Stomach (tissue), 9 donors: ENCODE results near the gene SLC6A15. TPM values are rescaled to one million over a fixed set of nuclear protein-coding genes. Genes with fewer than 3 reads are reported as not detected.

Experiments used
- DNase-seq, 2 donors: peaks; one replicate each; pipeline versions ENCODE4 v3.0.0 to v3.0.0-alpha.2; 2013 to 2019
- H3K27ac ChIP-seq, 5 donors: fragments of 200-600 bp in 4 of 5; sonication (generic) in 4 of 5; one replicate each; pipeline ENCODE4 v1.5.1; 2013 to 2019; ENCODE audit warnings: mild to moderate bottlenecking in 1 of 5, moderate library complexity in 1 of 5
- H3K27me3 ChIP-seq, 3 donors: fragments of 200-600 bp; sonication (generic); one replicate each; pipeline ENCODE4 v1.5.1; 2017 to 2019; ENCODE audit warnings: mixed run types in 1 of 3
- H3K36me3 ChIP-seq, 4 donors: fragments of 200-600 bp; sonication (generic); 1 replicate in 3 of 4; 2 replicates in 1 of 4; pipeline ENCODE4 v1.5.1; 2016 to 2019
- H3K4me1 ChIP-seq, 4 donors: fragments of 200-600 bp; sonication (generic); one replicate each; pipeline ENCODE4 v1.5.1; 2016 to 2019
- H3K4me3 ChIP-seq, 4 donors: fragments of 200-600 bp; sonication (generic) in 3 of 4; one replicate each; pipeline ENCODE4 v1.5.1; 2016 to 2019; ENCODE audit warnings: mild to moderate bottlenecking in 1 of 4
- H3K9me3 ChIP-seq, 4 donors: fragments of 200-600 bp; sonication (generic); one replicate each; pipeline ENCODE4 v1.5.1; 2016 to 2019
- EP300 ChIP-seq: sonication (generic); formaldehyde crosslinking; IDR thresholded peaks from one replicate; pipeline ENCODE4 v1.6.1; 2017; ENCODE audit warnings: antibody characterized with exemption
- POLR2A ChIP-seq, 4 donors: fragments of 450-650 bp; IDR thresholded peaks; one replicate each; pipeline ENCODE4 v1.6.1; 2016; ENCODE audit warnings: antibody characterized with exemption in 4 of 4, control low read depth in 2 of 4, mild to moderate bottlenecking in 1 of 4, moderate library complexity in 1 of 4
- POLR2AphosphoS5 ChIP-seq, 3 donors: sonication (generic); formaldehyde crosslinking; IDR thresholded peaks; one replicate each; pipeline ENCODE4 v1.6.1; 2016; ENCODE audit warnings: antibody characterized with exemption in 3 of 3
- WGBS, 5 donors: extraction: QIAGEN DNeasy Blood & Tissue Kit in 3 of 5; methylation state at CpG; one replicate each; pipeline versions ENCODE4 v1.1.5 to v1.1.7; 2013 to 2018; 5-methylcytosine and 5-hydroxymethylcytosine counted together
- intact Hi-C: fragments of 100-400 bp; cut with DNase I; formaldehyde crosslinking; loops from one replicate; pipeline ENCODE4 v1.15.1; 2023; ENCODE audit warnings: low total_unique reads
- polyA plus RNA-seq, 3 donors: library from polyadenylated mRNA; stranded (reverse); fragments of 200-250 nt; gene quantifications; one replicate each; pipeline ENCODE4 v1.2.3, GENCODE V29; 2013
- total RNA-seq, 5 donors: library from RNA; depleted of rRNA; stranded (reverse); fragments of >200 nt; gene quantifications; one replicate each; pipeline versions ENCODE4 v1.1.0 to v1.2.3, GENCODE V29; 2014 to 2016
- TF ChIP-seq, protein P1 (sequence below), 7 experiments: fragments of 450-650 bp in 4 of 7; fragments of 200-600 bp in 3 of 7; sonication (generic) in 3 of 7; IDR thresholded peaks; one replicate each; pipeline ENCODE4 v1.5.1; 2016 to 2019; ENCODE audit warnings: antibody characterized with exemption in 7 of 7, control low read depth in 2 of 7, mild to moderate bottlenecking in 1 of 7
- donor health status: healthy with polysubstance abuse.
- donor health status: Bipolar disorder and iron deficiency.
- donor health status: healthy.

The SLC6A15 gene
- total and polyA plus RNA-seq, 8 donors: 1.5 to 2.6 TPM; not detected in 6

DNA sequence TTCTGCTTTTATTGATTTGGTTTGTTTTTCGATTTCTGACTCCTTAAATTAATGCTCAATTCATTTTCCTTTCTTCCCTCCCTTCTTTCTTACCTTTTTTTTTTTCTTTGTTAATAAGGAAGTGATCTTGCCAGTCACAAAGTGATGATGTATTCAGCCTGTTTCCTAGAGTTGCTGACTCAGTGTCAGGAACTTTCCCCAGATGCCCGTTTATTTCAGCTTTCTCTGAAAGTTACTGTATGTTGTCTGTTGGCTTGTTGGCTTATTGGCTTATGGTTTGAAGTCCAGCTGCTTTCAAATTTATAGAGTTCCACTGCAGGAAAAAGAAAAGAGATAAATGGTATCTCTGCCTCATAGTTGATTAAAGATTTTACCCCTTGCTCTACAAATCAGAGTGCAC, 12.4 kb upstream of the SLC6A15 start:
- intact Hi-C loops: no loop called here
- no peak for DNase-seq
- peaks cover 0 to 8% (median 0%) of the 10 kb centered on the region in 3 donors for H3K27me3 ChIP-seq
- H3K27ac ChIP-seq: no peak overlapping the region
- 32 to 44% (median 42%) methylated on average over 2 of the region's 2 CpGs for WGBS, 5 donors
- no peaks in the 10 kb centered on the region for H3K9me3 ChIP-seq
- H3K4me3 ChIP-seq: no peak overlapping the region
- TF ChIP-seq, protein P1, sequence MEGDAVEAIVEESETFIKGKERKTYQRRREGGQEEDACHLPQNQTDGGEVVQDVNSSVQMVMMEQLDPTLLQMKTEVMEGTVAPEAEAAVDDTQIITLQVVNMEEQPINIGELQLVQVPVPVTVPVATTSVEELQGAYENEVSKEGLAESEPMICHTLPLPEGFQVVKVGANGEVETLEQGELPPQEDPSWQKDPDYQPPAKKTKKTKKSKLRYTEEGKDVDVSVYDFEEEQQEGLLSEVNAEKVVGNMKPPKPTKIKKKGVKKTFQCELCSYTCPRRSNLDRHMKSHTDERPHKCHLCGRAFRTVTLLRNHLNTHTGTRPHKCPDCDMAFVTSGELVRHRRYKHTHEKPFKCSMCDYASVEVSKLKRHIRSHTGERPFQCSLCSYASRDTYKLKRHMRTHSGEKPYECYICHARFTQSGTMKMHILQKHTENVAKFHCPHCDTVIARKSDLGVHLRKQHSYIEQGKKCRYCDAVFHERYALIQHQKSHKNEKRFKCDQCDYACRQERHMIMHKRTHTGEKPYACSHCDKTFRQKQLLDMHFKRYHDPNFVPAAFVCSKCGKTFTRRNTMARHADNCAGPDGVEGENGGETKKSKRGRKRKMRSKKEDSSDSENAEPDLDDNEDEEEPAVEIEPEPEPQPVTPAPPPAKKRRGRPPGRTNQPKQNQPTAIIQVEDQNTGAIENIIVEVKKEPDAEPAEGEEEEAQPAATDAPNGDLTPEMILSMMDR (IDR thresholded peaks at IDR 0.05): no peak
- TF ChIP-seq POLR2A (IDR thresholded peaks at IDR 0.05) (no peak), POLR2AphosphoS5 (IDR thresholded peaks at IDR 0.05) (no peak), EP300 (no peak)
- H3K4me1 ChIP-seq: no peaks in the 10 kb centered on the region
- no peaks in the 10 kb centered on the region for H3K36me3 ChIP-seq

DNA sequence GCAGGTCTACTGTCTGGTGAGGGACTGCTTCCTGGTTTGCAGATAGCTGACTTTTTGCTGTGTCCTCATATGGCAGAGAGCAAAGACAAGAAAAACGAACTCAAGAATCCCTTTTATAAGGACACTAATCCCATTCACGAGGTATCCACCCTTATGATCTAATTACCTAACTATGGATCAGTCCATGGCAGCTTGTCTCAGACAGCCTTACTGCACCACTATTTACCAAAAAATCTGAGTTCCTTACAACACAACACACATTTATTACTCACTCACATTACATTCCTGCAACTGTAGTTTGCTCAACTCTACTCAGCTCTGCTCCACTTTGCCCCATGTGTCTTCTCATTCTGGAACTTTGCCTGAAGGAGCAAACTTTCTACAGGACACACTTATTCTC, 10.1 kb upstream of the SLC6A15 start:
- 53 to 70% (median 63%) methylated on average over 2 of the region's 2 CpGs for WGBS, 5 donors
- Histone ChIP-seq H3K27ac (no peak overlapping the region), H3K4me1 (no peaks in the 10 kb centered on the region), H3K9me3 (no peaks in the 10 kb centered on the region), H3K27me3 (peaks cover 0 to 8% (median 0%) of the 10 kb centered on the region in 3 donors), H3K4me3 (no peak overlapping the region), H3K36me3 (no peaks in the 10 kb centered on the region)
- intact Hi-C loops: no loop called here
- TF ChIP-seq EP300: no peak
- TF ChIP-seq, protein P1 (IDR thresholded peaks at IDR 0.05): no peak
- no peak for DNase-seq

DNA sequence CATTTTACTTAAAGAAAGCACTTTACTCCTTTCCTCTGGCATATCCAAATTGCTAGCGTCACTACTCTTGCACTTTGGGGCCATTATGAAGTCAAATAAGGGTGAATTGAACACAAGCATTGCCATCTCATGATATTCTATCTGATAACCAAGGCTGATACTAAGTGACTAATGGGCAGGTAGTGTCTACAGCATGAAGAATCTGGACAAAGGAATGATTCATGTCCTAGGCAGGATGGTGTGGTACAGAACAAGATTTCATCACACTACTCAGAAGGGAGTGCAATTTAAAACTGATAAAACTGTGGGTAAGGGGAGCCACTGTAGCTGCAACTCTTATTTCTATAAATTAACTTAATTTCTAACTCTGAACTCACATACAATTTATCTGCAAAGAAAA, 7.7 kb upstream of the SLC6A15 start:
- Histone ChIP-seq H3K27me3 (no peaks in the 10 kb centered on the region), H3K27ac (no peak overlapping the region), H3K9me3 (no peaks in the 10 kb centered on the region), H3K4me3 (no peak overlapping the region), H3K36me3 (no peaks in the 10 kb centered on the region), H3K4me1 (no peaks in the 10 kb centered on the region)
- TF ChIP-seq EP300: no peak
- no peak for TF ChIP-seq POLR2A (IDR thresholded peaks at IDR 0.05)
- TF ChIP-seq POLR2AphosphoS5 (IDR thresholded peaks at IDR 0.05): no peak
- TF ChIP-seq, protein P1 (IDR thresholded peaks at IDR 0.05): no peak
- intact Hi-C loops: no loop called here
- 52 to 69% (median 59%) methylated on average over 1 of the region's 1 CpG for WGBS, 5 donors
- DNase-seq: no peak

DNA sequence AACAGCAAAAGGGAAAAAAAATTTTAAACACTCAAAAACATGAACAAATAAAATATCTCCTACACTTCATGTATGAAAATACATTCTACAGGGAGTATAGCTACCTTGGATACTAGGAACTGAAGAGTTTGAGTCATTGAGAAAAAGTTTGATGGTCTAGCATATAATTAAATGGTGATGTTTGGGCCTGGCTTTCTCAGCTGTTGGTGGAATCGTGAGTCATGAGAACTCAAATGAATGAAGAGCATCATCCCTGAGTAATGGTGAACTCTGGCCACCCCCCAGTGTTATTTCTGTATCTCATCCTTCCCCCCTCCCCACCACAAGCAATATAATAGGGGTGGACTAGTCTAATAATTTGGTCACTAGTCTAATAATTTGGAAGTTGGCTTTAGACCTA, 6.7 kb upstream of the SLC6A15 start:
- TF ChIP-seq EP300: no peak
- no peak for TF ChIP-seq POLR2A (IDR thresholded peaks at IDR 0.05)
- TF ChIP-seq POLR2AphosphoS5 (IDR thresholded peaks at IDR 0.05): no peak
- TF ChIP-seq, protein P1 (IDR thresholded peaks at IDR 0.05): no peak
- H3K4me3 ChIP-seq: no peak overlapping the region
- DNase-seq: no peak
- H3K4me1 ChIP-seq: no peaks in the 10 kb centered on the region
- H3K27me3 ChIP-seq: peaks cover 0 to 9% (median 0%) of the 10 kb centered on the region in 3 donors
- intact Hi-C loops: no loop called here
- WGBS, 5 donors: 59 to 77% (median 67%) methylated on average over 1 of the region's 1 CpG
- no peaks in the 10 kb centered on the region for H3K9me3 ChIP-seq
- H3K36me3 ChIP-seq: no peaks in the 10 kb centered on the region
- no peak overlapping the region for H3K27ac ChIP-seq
